ENCODE data around the gene OR2S2.

DNA sequence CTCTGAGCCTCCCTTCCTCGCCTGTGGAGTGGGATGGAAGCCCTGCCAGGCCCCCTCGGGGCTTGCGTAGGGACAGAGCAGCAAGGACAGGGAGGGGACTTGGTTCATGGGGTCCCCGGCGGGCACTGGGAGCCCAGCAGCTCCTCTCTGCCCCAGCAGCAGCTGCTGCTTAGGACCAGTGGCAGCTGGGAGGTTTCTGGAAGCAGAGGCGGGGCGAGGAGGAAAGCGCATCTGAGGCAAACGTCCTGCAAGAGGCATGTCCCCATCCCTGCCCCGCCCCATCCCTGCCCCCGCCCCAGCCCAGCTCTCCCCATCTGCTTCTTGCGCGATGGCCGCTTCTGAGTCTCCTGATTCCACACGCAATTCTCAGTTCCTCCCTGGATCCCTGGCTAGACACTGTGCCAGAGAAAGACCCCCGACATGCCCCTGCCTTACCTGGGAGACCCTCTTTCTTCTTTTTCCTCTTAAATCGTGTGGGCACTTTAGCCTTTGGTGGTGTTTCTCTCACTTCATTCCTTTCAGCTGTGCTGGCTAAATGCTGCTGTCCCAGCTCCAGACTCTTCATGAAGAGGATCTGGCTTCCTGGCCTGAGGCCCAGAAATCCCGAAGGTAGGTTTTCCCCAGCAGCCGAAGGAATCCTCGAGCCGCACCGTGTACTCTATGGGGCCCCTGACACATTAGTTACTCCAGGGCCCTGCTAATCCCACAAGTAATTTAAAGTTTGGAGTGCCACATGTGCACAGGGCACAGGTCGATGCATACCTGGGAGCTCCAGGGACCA lies 4.4 kb upstream of the OR2S2 start:
- TF ChIP-seq, protein P1, sequence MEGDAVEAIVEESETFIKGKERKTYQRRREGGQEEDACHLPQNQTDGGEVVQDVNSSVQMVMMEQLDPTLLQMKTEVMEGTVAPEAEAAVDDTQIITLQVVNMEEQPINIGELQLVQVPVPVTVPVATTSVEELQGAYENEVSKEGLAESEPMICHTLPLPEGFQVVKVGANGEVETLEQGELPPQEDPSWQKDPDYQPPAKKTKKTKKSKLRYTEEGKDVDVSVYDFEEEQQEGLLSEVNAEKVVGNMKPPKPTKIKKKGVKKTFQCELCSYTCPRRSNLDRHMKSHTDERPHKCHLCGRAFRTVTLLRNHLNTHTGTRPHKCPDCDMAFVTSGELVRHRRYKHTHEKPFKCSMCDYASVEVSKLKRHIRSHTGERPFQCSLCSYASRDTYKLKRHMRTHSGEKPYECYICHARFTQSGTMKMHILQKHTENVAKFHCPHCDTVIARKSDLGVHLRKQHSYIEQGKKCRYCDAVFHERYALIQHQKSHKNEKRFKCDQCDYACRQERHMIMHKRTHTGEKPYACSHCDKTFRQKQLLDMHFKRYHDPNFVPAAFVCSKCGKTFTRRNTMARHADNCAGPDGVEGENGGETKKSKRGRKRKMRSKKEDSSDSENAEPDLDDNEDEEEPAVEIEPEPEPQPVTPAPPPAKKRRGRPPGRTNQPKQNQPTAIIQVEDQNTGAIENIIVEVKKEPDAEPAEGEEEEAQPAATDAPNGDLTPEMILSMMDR (IDR thresholded peaks at IDR 0.05 in 4 of 5, conservative IDR thresholded peaks at IDR 0.05 in 1 of 5) = no peak
- TF ChIP-seq POLR2A (IDR thresholded peaks at IDR 0.05) = no peak

All from gastrocnemius medialis (tissue), 4 donors.